Mesothelial cell of epicardium (in vitro differentiated cells): Measurements from ENCODE around the gene RAD23B. TPM values are rescaled to one million over a fixed set of nuclear protein-coding genes. Genes with fewer than 3 reads are reported as not detected.
A peak's percentile ranks its signal among the peaks of the same experiment; 100 is the strongest.

Experiments
- DNase-seq, 2 experiments: peaks; one replicate each; pipeline ENCODE4 v3.0.0; 2021; ENCODE audit warnings: low spot score in 2 of 2; ENCODE audit not compliant: unreplicated experiment in 2 of 2
- H3K27ac Mint-ChIP-seq: 2 replicates; pipeline ENCODE4 v1.8.0; 2021; ENCODE audit warnings: mixed read lengths
- H3K27me3 Mint-ChIP-seq: 2 replicates; pipeline ENCODE4 v1.8.0; 2021; ENCODE audit warnings: low read depth, mixed read lengths
- H3K36me3 Mint-ChIP-seq: 2 replicates; pipeline ENCODE4 v1.8.0; 2021; ENCODE audit warnings: mixed read lengths
- H3K4me1 Mint-ChIP-seq: 2 replicates; pipeline ENCODE4 v1.8.0; 2021; ENCODE audit warnings: mixed read lengths
- H3K4me3 Mint-ChIP-seq: 2 replicates; pipeline ENCODE4 v1.8.0; 2021; ENCODE audit warnings: mild to moderate bottlenecking, moderate library complexity, mixed read lengths
- H3K9me3 Mint-ChIP-seq: 2 replicates; pipeline ENCODE4 v1.8.0; 2021; ENCODE audit warnings: mixed read lengths
- total RNA-seq: library from RNA; stranded (reverse); gene quantifications from 3 replicates; pipeline ENCODE4 v1.2.1, GENCODE V29; 2021
- TF ChIP-seq, protein P1 (sequence below): fragments of 200-600 bp; sonication (generic); IDR thresholded peaks from one replicate; pipeline ENCODE4 v1.5.0; 2021; ENCODE audit warnings: antibody characterized with exemption; ENCODE audit not compliant: unreplicated experiment

RAD23B gene
- total RNA-seq, 1 donor from 2014 or later: 101 TPM

DNA sequence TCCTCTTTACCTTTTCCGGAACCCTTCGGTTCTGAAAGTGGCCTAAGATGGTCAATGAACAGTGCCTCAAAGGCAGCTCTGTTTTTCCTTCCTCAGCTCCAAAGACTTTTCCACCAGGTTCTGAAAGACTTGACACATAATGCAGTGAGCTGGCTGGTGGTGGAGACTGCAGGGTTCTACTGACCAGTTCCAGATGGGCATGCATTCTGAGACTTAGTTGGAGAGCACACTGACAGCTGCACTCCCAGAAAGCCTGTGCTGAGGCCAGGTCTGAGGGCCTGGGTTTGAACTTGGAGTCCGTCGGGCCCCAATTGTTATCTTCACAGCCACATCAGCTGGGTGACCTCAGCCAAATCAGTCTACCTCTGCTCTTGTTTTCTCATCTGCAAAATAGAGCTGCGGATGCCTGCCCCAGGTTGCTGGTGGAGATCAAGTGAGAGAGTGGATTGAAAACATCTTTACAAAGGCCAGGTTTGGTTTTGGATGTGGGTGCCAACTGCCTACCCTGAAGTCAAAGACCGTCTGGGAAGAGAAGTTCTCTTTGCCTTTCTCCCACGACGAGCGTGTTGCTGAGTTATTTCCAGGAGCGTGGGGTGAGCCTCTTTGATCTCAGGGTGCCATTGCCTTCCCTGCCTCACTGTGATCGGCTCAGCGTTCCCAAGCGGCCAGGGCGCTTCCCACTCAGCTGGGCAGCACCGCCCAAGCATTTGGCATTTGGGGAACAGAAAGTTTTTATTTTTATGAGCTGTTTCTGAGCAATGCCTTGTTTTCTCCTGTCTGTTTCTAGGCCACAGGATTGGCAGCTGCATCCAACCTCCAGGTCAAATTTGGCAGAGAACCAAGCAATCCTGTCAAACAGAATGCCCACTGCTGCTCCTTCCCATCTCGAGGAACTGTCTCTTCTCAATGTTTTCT, 54.9 kb downstream of the RAD23B start:
- H3K36me3 Mint-ChIP-seq: peaks cover 22% of the 10 kb centered on the region
- H3K27me3 Mint-ChIP-seq: no peaks in the 10 kb centered on the region
- H3K4me3 Mint-ChIP-seq: no peak overlapping the region
- no peaks in the 10 kb centered on the region for H3K9me3 Mint-ChIP-seq
- TF ChIP-seq, protein P1, sequence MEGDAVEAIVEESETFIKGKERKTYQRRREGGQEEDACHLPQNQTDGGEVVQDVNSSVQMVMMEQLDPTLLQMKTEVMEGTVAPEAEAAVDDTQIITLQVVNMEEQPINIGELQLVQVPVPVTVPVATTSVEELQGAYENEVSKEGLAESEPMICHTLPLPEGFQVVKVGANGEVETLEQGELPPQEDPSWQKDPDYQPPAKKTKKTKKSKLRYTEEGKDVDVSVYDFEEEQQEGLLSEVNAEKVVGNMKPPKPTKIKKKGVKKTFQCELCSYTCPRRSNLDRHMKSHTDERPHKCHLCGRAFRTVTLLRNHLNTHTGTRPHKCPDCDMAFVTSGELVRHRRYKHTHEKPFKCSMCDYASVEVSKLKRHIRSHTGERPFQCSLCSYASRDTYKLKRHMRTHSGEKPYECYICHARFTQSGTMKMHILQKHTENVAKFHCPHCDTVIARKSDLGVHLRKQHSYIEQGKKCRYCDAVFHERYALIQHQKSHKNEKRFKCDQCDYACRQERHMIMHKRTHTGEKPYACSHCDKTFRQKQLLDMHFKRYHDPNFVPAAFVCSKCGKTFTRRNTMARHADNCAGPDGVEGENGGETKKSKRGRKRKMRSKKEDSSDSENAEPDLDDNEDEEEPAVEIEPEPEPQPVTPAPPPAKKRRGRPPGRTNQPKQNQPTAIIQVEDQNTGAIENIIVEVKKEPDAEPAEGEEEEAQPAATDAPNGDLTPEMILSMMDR: no peak
- no peak for DNase-seq
- peaks cover 7% of the 10 kb centered on the region for H3K4me1 Mint-ChIP-seq
- H3K27ac Mint-ChIP-seq: peak overlapping the region; percentile 39

DNA sequence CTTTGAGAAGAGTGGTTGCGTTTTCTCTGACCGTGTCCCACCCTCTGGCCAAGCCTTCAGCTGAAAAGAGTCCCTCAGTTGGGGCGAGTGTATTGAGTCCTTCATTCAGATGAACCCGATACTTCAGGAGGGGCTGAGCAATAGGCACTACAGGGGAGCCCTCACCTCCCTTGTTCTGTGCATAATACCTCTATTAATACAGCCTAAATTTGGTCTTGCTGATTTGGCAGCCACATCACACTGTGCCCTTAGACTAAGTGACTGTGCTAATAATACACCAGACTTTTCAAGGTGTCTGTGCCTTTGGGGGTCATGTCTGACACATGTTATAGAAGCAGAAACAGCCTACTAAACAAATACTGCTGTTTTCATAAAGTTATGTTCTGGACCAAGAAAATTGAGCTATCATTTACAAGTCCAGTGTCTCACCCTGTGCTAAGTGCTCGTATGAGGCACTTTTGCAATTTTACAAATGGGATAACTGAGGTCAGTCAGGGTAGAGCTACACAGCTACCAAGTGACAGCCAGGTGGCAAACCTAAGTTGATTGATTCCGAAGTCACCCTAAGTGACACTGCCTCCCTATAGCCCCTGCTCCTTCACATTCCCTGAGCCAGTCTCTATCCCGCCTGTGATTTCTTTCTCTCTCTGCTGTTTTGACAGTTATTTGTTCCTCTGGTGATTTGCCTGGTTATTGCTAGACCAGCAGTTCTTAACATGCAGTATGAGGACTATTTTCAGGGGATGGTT, 56.0 kb downstream of the RAD23B start:
- Mint-ChIP-seq H3K4me1 (peaks cover 7% of the 10 kb centered on the region), H3K27me3 (no peaks in the 10 kb centered on the region), H3K4me3 (no peak overlapping the region), H3K36me3 (peaks cover 12% of the 10 kb centered on the region), H3K27ac (peak overlapping the region; percentile 25), H3K9me3 (no peaks in the 10 kb centered on the region)
- TF ChIP-seq, protein P1: no peak
- no peak for DNase-seq

DNA sequence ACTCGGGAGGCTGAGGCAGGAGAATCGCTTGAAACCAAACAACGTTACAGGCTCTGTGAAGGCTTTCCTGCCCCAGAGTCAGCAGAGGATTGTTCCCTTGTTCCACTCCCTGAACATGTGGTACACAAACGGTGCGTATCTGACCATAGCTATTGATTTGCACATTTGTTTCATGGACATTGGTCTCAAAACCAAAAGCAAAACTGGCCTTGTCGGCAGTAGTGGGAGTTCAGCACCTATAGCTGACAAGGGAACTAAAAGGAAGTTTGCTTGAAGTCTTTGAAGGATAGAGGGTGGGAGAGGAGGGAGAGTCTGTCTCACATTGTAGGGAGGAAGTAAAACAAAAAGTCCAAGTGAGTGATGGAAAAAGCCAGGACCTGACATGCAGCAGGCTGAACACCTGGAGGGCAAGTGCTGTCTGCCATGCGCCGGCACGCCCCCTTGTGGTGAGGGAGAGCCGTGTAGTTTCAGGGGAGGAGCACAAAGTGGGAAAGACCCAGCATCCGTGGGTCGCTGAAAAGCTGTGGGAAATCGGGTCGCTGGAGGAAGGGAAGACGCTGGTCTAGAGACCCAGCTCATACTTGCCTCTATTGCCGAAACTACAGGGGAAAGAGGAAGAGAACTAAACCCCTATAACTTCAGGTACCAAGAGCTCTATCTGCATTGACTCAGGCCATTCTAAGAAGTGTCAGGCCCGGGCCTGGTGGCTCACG, 58.0 kb downstream of the RAD23B start:
- peak overlapping the region; percentile 44 for H3K27ac Mint-ChIP-seq
- DNase-seq: peak; percentile 63 to 82
- no peak overlapping the region for H3K4me3 Mint-ChIP-seq

DNA sequence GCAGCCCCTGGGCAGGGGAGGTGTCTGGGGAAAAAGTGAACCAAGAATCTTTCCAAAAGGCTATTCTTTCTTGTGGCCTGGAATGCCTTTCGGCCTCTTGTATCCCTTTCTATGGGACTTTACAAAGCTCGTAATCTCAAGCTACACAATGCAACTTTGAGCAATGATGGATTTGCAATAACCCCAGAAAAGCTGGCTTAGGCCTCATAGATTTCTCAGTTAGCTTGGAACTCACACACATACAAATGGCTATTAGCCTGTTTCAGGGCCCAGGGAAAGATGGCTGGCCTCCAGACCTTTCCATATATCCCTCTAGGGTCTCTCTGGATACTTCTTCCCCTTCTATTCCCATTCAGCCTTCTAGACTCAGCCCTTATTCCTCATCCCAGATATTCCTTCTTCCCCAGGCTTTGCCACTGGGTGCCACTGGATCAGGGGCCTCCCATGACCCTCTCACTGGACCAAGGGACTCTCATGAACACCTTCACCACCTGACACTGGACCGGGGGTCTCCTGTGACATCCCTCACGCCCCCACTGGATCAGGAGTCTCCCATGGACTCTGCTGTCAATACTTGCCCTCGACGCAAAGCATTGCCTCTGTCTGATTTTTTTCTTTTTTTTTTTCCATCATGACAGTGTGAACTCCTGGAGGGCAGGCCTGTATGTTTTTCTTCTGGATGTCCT, 59.5 kb downstream of the RAD23B start:
- peaks cover 7% of the 10 kb centered on the region for H3K4me1 Mint-ChIP-seq
- H3K4me3 Mint-ChIP-seq: no peak overlapping the region
- H3K27me3 Mint-ChIP-seq: no peaks in the 10 kb centered on the region
- DNase-seq: no peak
- peaks cover 9% of the 10 kb centered on the region for H3K36me3 Mint-ChIP-seq
- TF ChIP-seq, protein P1: no peak
- H3K9me3 Mint-ChIP-seq: no peaks in the 10 kb centered on the region
- peak overlapping the region; percentile 5 for H3K27ac Mint-ChIP-seq

More for the DNA sequence above, 58.0 kb downstream of the RAD23B start:
- TF ChIP-seq, protein P1: peak; percentile 87
- Mint-ChIP-seq H3K36me3 (peaks cover 9% of the 10 kb centered on the region), H3K27me3 (no peaks in the 10 kb centered on the region), H3K4me1 (peaks cover 7% of the 10 kb centered on the region), H3K9me3 (no peaks in the 10 kb centered on the region)

DNA sequence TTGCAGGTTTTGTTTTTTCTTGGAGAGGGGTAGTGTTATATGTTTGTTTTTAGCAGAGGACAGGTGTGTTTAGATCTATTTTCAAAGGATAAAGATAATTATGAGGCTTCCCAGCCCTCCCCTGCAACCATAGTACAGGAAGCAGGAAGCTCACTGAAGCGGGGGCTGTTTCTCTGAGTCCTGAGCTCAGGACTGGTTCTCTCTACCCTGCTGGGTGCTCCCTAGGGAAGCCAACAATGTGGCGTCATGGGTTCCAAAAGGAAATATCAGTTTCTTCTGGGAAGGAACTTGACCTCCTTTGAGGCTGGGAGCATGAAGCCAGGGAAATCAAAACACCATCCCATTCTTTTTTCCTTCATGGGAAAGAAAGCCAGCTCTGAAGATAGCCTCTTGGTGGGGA, 62.2 kb downstream of the RAD23B start:
- H3K4me3 Mint-ChIP-seq: no peak overlapping the region
- no peaks in the 10 kb centered on the region for H3K27me3 Mint-ChIP-seq
- no peak overlapping the region for H3K27ac Mint-ChIP-seq
- peaks cover 7% of the 10 kb centered on the region for H3K4me1 Mint-ChIP-seq
- no peaks in the 10 kb centered on the region for H3K9me3 Mint-ChIP-seq
- no peaks in the 10 kb centered on the region for H3K36me3 Mint-ChIP-seq
- TF ChIP-seq, protein P1: no peak
- no peak for DNase-seq
